DMS153 treated with DMSO at 0.1 percent for 48 hours (cell line): ENCODE measurements around the gene CALN1.

Source experiments
- DNase-seq: peaks from one replicate; lab custom pipeline; 2025; ENCODE audit not compliant: unreplicated experiment; lab: John Stamatoyannopoulos, UW

Gene CALN1

DNA sequence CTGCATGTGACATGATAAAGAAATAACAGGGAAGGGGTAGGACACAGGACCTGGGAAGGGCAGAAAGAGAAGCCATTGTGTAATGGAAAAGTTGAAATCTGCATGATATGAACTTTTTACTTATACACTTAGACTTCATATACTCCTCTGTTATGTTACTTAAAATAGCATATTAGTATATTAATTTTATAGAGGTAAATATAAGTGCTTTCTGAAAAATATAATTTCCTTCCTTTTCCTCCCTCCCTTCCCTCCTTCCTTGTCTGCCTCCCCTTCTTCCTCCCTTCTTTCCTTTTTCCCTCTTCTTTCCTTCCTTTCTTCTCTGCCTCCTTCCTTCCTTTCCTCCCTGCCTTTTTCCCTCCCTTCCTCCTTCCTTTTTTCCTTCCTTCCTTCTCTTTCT is 363.7 kb downstream of the CALN1 start:
- DNase-seq = no peak

DNA sequence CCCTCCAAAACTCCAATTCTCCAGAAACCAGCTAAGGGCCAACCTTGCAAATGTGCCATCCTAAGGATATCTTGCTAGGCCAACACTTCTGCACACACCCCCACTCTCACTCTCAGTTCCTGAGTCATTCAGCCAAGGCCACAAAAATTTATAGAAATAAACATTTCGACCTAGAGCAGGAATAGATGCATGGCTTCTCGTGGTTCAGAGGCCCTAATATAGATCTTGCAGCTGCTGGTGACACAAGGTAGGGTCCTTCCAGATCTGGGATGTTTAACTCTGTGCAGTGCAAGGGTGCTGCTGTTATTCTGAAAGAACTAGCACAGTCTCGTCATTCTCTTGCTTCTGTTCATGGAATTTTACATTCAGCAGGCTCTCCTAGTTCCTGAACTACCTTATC is 369.3 kb downstream of the CALN1 start:
- no peak for DNase-seq

DNA sequence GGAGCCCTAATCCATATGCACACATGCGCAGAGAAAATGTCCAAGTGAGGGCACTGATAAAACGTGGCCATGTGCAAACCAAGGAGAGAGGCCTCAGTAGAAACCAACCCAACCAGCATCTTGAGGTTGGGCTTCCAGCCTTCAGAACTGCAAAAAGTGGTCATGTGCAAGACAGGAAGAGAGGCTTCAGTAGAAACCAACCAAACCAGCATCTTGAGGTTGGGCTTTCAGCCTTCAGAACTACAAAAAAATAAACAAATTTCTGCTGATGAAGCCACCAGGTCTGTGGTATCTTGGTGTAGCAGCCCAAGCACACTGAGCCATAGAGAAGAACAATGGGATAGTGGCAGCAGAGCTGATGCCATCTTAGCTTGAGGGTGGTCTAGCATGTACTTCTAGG is 371.5 kb downstream of the CALN1 start:
- no peak for DNase-seq

DNA sequence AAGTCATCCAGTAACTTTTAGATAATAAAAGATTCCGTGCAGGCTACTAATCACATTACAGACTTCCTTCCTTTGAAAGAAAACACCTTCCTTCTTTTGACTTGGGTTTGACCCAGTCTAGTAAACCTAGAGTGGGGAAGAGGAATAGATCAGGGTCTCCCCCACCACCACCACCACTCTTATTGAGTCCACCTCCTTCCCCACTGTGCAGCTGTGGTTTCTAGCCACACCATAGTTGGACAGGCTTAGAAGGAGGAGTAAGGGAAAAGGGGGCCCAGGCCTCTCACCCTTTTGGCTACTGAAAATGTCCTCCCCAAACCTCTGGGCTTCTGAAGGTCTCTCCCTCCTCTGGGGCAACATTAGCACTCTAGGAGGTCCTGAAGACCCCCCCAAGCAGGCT is 372.7 kb downstream of the CALN1 start:
- DNase-seq = no peak

DNA sequence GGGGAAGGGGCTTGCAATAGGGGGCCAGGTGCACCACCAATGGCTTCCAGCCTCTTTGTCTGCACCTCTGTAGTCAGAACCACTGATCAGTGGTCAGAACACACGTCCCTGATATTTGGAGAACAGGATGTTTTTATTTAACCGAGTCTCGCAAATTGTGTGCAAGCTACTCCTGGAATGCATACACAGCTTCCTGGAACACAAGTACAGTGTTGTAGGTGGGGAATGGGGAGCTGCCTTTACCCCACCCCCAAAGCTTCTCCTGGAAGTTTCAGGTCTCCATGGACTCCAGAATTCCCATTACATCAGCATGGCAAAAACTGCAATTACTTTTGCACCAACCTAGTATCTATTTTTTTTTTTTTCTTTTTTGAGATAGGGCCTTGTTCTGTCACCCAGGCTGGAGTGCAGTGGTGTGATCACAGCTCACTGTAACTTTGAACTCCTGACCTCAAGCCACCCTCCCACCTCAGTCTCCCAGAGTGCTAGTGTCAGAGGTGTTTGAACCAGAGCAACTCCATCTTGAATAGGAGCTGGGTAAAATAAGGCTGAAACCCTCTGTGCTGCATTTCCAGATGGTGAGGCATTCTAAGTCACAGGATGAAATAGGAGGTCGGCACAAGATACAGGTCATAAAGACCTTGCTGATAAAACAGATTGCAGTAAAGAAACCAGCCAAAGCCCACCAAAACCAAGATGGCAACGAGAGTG is 374.0 kb downstream of the CALN1 start:
- DNase-seq = no peak

DNA sequence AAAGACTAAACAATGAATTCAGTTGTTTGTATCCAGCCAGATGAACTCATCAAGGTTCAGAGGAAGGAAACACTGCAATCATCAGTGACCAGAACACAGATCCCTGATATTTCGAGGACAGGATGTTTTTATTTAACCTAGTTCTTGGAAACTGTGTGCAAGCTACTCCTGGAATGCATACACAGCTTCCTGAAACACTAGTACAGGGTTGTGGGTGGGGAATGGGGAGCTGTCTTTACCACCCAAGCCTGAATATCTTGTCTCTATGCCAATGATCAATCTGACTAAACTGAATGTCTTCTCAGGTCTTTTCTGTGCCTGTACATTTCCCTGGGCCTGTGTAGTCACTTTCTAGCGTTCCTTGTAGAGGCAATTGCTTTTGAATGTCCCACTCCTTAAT is 374.6 kb downstream of the CALN1 start:
- DNase-seq = no peak

DNA sequence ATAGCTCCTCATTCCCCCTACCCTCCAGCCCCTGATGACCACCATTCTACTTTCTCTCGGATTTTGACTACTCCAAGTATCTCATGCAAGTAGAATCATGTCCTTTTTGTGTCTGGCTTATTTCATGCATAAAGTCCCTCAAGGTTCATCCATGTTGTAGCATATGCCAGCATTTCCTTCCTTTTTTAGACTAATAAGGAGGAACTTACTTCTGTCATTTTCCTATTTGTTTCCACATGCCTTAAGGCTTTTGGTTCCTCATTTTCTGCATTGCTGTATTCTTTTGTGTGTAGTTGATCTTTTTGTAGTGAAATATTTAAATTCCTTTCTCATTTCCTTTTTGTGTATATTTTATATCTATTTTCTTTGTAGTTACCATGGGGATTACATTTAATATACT is 376.9 kb downstream of the CALN1 start:
- no peak for DNase-seq

DNA sequence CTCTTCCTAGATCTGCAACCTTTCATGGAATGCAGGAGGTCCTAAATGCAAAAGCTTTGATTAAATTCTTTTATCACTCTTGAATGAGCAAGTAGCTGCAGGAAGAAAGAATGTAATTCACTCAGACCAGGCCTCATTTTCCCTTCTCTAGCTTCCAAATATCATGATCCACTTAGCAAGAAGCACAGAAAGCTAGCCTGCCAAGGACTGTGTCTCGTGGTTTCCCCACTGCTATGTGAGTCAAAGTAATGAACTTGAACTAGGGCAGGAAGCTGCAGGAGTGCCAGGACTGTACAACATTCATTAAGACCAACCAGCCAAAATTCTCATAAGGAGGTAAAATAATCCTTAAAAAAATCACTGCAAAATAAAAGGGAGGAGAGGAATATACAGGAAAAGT is 379.2 kb downstream of the CALN1 start:
- DNase-seq = no peak

DNA sequence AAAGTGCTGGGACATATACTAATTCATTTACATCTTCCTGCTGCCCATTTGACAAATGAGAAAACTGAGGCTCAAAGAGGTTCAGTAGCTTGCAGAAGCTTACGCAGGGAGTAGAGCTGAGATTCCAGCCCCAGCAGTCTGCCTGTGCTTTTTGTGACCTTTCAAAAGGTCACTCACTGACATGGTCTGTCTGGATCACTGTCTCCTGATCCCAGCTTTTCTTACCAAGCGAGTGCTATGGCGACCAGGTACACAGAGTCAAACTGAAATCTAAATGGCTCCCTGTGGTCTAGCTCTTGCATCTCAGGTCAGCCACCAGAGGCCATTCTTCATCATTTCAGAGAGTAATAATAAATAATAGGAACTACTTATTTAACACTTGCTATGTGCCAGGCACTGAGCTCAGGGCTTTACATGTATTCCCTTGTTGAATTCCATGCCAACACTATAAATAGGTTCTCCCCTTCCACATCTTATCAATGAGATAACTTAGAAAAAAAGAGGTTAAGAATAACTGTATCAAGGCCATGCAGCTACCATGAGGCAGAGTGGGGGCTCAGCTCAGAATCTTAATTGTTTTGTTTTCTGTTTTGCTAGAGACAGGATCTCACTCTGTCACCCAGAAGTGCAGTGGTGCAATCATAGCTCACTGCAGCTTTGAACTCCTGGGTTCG is 381.0 kb downstream of the CALN1 start:
- DNase-seq = no peak

DNA sequence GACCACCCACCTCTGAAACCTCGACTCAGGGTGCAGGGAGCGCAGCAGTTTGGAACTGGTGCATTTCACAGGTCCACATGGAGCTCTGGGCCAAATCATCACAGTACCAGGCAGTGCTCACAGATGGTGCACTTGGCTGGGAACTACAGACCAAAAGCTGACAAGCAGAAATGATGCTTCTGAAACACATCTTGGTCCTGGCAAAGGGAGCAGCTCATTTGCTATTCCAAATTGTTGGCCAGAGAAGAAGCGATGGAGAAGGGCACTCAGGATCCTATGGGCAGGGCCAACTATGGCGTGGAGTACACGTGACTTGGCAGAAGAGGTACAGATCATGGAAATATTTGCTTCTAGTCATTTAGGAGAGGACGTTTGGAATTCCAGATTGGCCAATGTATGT is 383.9 kb downstream of the CALN1 start:
- no peak for DNase-seq

DNA sequence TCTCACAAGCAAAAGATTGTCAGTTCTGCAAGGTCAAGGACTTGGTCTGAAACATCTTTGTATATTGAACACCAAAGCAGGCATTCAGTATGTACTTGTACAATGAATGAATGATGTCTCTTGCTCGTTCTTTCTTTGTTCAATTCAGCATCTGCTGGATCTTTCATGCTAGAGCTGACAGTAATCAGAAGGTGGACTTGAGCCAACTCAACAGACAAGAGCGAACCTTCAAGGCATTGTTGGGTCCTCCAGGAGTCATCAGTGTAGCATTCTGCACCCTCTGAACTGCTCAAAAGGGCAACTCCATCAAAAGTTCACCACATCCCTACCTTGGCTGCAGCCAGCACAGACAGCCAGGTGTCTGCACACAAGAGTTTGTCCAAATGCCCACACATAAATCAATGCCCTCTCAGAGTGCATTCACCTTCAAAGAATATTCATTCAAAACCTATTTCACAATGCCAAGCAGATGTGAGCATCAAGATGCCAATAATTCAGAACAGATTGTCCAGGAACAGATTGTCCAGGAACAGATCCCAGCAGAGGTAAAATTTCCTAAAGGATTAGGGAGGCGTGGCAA is 386.7 kb downstream of the CALN1 start:
- no peak for DNase-seq

DNA sequence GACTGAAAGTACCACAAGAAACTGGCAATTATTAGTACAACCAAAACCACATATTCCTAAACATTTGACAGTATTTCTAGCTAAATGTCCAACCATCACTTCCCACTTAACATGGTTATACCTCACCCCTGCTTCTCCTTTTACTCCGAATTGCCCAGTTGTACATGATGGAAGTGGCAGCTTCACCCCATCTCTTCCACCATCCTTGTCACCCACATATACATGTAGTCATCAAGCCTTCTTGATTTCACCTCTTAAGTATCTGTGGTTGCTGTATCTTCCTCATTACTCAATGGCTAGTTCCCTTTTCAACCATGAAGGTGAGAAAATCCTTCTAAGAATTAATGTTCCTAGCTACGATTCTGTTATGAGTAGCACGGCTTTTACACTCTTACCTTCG is 388.2 kb downstream of the CALN1 start:
- DNase-seq = no peak

DNA sequence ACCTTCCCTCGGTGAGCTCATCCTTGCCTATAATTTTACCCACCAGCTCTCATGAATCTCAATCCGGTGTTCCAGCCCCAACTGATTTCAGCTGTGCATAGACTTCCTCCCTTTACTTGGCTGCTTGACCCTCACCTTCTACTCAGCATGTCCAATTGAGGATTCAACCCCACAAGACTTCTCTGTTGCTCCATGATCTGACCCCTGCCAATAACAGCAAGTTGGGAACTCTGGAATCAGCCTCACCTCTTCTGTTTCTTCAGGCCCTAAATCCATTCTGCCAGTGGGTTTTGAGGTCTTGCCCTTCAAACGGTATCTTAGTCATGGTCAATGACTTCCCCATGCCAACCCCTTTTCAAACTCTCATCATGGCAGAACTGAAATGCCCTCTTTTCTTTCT is 390.4 kb downstream of the CALN1 start:
- DNase-seq = no peak

DNA sequence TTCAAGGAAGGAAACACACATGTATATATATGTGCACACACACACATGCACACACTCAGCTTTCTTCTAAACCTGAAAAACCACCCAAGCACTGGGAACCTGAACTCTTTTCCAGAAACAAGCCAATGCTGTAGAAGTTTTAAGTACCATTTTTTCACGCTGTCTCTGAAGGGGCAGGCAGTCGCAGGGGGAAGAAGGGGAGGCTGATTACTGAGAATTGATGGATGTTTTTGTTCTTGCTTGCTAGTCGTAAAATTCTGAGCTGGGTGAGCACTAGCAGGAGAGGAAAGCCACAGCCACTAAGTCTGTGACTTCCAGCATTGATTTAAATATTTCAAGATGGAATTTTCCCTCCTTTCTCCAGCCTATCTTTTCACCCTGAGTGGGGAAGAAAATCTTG is 391.8 kb downstream of the CALN1 start:
- no peak for DNase-seq

DNA sequence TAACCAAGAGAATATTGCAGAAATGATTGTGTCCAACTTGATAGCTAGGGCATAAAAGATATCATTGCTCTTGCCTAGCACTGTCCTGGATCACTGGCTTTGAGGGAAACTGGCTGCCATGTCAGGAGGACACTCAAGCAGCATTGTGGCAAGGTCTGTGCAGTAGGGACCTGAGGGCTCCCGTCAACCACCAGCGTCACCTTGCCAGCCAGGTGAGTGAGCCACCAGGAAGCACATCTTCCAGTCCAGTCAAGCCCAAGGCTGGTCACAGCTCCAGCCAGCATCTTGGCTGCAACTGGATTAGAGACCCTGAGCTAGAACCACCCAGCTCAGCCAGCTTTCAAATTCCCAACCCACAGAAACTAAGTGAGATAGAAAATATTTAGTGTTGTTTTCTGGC is 392.7 kb downstream of the CALN1 start:
- DNase-seq = no peak

DNA sequence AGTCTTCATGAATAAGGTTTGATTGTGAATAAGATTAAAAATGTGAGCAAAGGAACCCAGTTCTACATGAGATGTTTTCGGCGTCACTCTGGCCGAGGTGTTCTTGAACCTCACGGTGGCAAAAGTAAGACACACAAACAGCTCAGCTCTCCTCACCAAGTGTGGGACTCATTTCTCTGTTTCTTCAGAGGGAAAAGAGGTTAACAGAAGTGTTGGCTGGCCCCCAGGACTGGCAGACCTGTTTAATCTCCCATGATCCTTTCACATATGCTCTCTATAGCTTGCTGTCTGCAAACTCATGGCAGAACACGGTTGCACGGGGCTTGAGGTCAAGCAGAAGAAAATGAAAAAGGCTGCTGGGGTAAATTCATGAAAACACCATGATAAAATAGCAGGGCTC is 394.4 kb downstream of the CALN1 start:
- no peak for DNase-seq

DNA sequence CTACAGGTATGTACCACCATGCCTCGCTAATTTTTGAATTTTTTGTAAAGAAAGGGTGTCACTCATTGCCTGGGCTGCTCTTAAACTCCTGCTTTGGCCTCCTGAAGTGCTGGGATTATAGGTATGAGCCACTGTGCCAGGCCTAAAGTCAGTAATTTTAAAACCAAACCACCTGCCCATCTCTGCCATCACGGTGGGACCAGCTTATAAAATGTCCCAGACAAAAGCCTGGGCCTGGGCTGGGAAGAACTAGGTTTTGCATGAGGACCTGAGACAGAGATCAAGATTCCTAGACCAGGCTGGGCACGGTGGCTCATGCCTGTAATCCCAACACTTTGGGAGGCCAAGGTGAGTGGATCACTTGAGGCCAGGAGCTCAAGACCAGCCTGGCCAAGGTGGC is 395.6 kb downstream of the CALN1 start:
- DNase-seq = no peak

DNA sequence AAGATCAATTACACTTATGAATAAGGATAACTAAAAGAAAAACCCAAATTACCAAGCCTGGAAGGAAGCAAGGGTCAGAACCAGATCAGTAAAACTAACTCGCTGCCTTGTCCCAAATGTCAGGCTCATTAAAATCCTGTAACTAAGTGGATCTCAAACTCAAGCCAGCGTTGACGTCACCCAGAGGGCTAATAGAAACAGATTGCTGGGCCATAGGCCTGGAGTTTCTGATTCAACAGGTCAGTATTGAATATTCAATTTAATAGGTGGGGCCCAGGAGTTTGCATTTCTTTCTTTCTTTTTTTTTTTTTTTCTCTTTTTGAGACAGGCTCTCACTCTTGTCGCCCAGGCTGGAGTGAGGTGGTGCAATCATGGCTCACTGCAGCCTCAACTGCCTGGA is 397.0 kb downstream of the CALN1 start:
- no peak for DNase-seq

DNA sequence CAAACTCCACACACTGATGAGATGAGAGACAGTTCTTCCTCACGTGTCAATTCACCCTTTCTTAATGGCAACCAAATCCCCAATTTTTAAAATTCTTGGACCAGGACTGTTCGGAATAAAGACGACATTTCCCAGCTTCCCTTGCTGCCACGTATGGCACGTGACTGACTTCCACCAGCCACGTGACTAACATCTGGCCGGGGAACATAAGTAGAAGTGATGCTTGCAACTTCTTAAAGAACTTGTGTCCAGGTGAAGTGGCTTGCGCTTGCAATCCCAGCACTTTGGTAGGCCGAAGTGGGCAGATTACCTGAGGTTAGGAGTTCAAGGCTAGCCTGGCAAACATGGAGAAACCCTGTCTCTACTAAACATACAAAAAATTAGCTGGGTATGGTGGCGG is 405.1 kb downstream of the CALN1 start:
- no peak for DNase-seq

DNA sequence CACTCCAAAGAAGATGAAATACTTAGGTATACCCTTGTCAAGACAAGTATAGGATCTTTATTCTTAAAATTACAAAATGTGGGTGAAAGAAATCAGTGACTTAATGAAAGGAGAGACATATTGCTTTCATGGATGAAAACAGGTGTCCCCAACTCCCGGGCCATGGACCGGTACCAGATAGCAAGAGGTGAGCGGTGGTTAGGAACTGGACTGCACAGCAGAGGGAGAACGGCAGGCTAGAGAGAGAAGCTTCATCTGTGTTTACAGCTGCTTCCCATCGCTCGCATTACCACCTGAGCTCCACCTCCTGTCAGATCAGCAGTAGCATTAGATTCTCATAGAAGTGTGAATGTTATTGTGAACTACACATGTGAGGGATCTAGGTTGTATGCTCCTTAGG is 408.9 kb downstream of the CALN1 start:
- DNase-seq = no peak

DNA sequence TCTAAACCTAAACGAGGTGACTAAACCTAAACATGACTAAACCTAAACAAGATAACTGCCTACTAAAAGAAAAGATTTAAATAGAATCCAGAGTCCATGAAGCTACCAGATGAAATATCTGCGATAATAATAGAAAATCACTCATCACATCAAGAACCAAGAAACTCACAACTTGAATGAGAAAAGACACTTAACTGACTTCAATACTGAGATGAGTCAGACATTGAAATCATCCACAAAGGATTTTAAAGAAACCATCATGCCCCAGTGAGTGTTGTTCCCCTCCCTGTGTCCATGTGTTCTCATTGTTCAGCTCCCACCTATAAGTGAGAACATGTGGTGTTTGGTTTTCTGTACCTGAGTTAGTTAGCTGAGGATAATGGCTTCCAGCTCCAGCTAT is 416.0 kb downstream of the CALN1 start:
- DNase-seq = no peak

DNA sequence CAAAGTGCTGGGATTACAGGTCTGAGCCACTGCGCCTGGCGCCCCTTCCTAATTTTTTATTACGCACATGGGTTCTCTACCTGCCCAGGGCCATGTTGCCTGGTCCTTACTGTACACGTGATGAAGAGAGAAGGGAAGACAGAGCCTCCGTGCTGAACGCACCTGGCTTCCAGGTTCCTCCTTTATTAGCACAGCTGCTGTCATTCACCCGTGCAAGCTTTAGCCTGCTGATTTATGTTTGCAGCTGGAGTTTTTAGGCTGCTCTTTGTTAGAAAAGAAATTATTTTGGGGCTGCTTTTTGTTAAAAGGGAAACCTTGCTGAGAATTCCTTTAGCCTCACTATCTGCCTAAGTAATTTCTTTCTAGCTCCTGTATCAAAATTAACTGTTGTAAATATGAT is 417.0 kb downstream of the CALN1 start:
- no peak for DNase-seq

DNA sequence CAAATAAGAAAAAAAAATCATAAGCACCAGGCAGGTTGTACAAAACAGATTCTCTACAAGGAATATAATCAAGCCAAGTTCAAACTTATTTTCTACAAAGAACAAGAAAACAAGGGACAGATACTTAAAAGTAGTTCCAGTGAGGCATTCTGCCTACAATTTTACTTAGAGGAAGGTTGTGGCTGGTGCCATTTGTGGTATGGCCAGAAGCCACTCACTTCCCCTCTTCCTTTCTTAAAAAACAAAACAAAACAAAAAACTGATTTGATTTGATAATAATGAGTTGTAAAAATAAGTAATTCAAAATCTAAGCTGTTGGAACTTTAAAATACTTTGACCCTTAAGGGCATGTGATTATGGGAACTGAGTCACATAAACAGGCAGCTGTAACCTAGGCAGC is 420.6 kb downstream of the CALN1 start:
- DNase-seq = no peak
